GM23248 (cell line): ENCODE results near the gene SAMD13. TPM values are rescaled to one million over a fixed set of nuclear protein-coding genes. Genes with fewer than 3 reads are reported as not detected.

Source experiments
- DNase-seq: peaks from one replicate; pipeline ENCODE4 v3.0.0-alpha.2; 2015
- H2AFZ ChIP-seq: fragments of 200-600 bp; sonication (generic); 2 replicates; pipeline ENCODE4 v1.6.1; 2016; ENCODE audit warnings: antibody characterized with exemption
- H3F3A ChIP-seq: fragments of 200-600 bp; sonication (generic); 2 replicates; pipeline ENCODE4 v1.6.1; 2016; ENCODE audit warnings: mild to moderate bottlenecking, antibody characterized with exemption, mixed run types; ENCODE audit not compliant: insufficient read depth
- H3K27ac ChIP-seq: fragments of 200-600 bp; sonication (generic); 2 replicates; pipeline ENCODE4 v1.5.1; 2016; ENCODE audit warnings: mild to moderate bottlenecking
- H3K27me3 ChIP-seq: fragments of 200-600 bp; sonication (generic); replicated peaks from 2 replicates; pipeline ENCODE4 v1.6.1; 2016; ENCODE audit warnings: mild to moderate bottlenecking; ENCODE audit not compliant: insufficient read depth
- H3K36me3 ChIP-seq: fragments of 200-600 bp; sonication (generic); 2 replicates; pipeline ENCODE4 v1.6.1; 2016; ENCODE audit warnings: low read depth, mild to moderate bottlenecking
- H3K4me1 ChIP-seq: fragments of 200-600 bp; sonication (generic); 2 replicates; pipeline ENCODE4 v1.6.1; 2016; ENCODE audit warnings: mild to moderate bottlenecking; ENCODE audit not compliant: insufficient read depth
- H3K4me2 ChIP-seq: fragments of 200-600 bp; sonication (generic); one replicate; pipeline ENCODE4 v1.6.1; 2016; ENCODE audit warnings: mild to moderate bottlenecking; ENCODE audit not compliant: unreplicated experiment
- H3K4me3 ChIP-seq: fragments of 200-600 bp; sonication (generic); 2 replicates; pipeline ENCODE4 v1.5.1; 2016; ENCODE audit warnings: mild to moderate bottlenecking
- H3K79me2 ChIP-seq: fragments of 200-600 bp; sonication (generic); 2 replicates; pipeline ENCODE4 v1.6.1; 2016; ENCODE audit warnings: mild to moderate bottlenecking; ENCODE audit not compliant: insufficient read depth
- H3K9ac ChIP-seq: fragments of 200-600 bp; sonication (generic); 2 replicates; pipeline ENCODE4 v1.6.1; 2016; ENCODE audit warnings: mild to moderate bottlenecking
- H3K9me2 ChIP-seq: fragments of 200-600 bp; sonication (generic); 2 replicates; pipeline ENCODE4 v1.6.1; 2016; ENCODE audit warnings: mixed run types, mild to moderate bottlenecking, moderate library complexity; ENCODE audit not compliant: insufficient read depth
- H3K9me3 ChIP-seq: fragments of 200-600 bp; sonication (generic); one replicate; pipeline ENCODE4 v1.6.1; 2017; ENCODE audit warnings: low read depth
- H4K20me1 ChIP-seq: fragments of 200-600 bp; sonication (generic); 2 replicates; pipeline ENCODE4 v1.6.0; 2016; ENCODE audit not compliant: insufficient read depth
- EZH2 ChIP-seq: fragments of 200-600 bp; sonication (generic); IDR thresholded peaks from 2 replicates; pipeline ENCODE4 v1.6.1; 2018; ENCODE audit warnings: antibody characterized with exemption, mild to moderate bottlenecking; ENCODE audit not compliant: insufficient read depth, poor library complexity, severe bottlenecking
- EZH2phosphoT487 ChIP-seq: fragments of 200-600 bp; sonication (generic); IDR thresholded peaks from 2 replicates; pipeline ENCODE4 v1.6.1; 2018; ENCODE audit warnings: antibody characterized with exemption, moderate library complexity, mild to moderate bottlenecking, low read depth; ENCODE audit not compliant: insufficient read depth
- WGBS, 2 experiments: methylation state at CpG; one replicate each; pipeline ENCODE4 v1.1.6; 2015 to 2017; ENCODE audit warnings: low lambda C conversion rate in 2 of 2, low coverage in 1 of 2; ENCODE audit errors: missing lambda C conversion rate in 2 of 2; 5-methylcytosine and 5-hydroxymethylcytosine counted together
- in situ Hi-C: fragments of 300-500 bp; cut with MboI; formaldehyde crosslinking; loops from 2 replicates; pipeline ENCODE4 v1.15.0; 2020
- polyA plus RNA-seq: library from polyadenylated mRNA; unstranded; fragments of >200 nt; fragmentation: Nextera tagmentation; extraction: Ambion mirVana; gene quantifications from 2 replicates; pipeline ENCODE4 v1.2.1, GENCODE V29; 2016
- total RNA-seq: library from RNA; depleted of rRNA; stranded (reverse); fragments of >200 nt; shearing (Covaris generic); gene quantifications from 2 replicates; pipeline ENCODE4 v1.2.3, GENCODE V29; 2014

SAMD13 gene
- total and polyA plus RNA-seq, 2 experiments from 2014 or later = 0.65 to 0.78 TPM

- H3K9me3 ChIP-seq = no peaks in the 10 kb centered on the region
- 2 to 4% methylated on average over 46 to 50 of the region's 50 CpGs for WGBS, 2 experiments
- peak overlapping the region; percentile 89 for H3K4me3 ChIP-seq
- no peaks in the 10 kb centered on the region for H3K36me3 ChIP-seq
- peak overlapping the region; percentile 97 for H2AFZ ChIP-seq
- H3K9me2 ChIP-seq = no peaks in the 10 kb centered on the region
- no peaks in the 10 kb centered on the region for H3K79me2 ChIP-seq
- H3K9ac ChIP-seq = peak overlapping the region; percentile 77
- peaks cover 26% of the 10 kb centered on the region; the same call in 1 of the 2 replicates for H3F3A ChIP-seq
- TF ChIP-seq EZH2 = no peak
- no peaks in the 10 kb centered on the region for H3K27me3 ChIP-seq
- peak; percentile 57 for DNase-seq
- no peaks in the 10 kb centered on the region for H4K20me1 ChIP-seq
- in situ Hi-C loops = no loop called here
- peaks cover 34% of the 10 kb centered on the region for H3K4me1 ChIP-seq
- H3K27ac ChIP-seq = no peak overlapping the region
- peak overlapping the region; percentile 64 for H3K4me2 ChIP-seq
These were observed 2.6 kb upstream of the SAMD13 start for GRCh38 chr1:84298684-84299535.

- H3K27me3 ChIP-seq = no peaks in the 10 kb centered on the region
- peaks cover 26% of the 10 kb centered on the region; the same call in 1 of the 2 replicates for H3F3A ChIP-seq
- no peaks in the 10 kb centered on the region for H3K36me3 ChIP-seq
- peak; percentile 31 for DNase-seq
- no peaks in the 10 kb centered on the region for H3K79me2 ChIP-seq
- H3K9ac ChIP-seq = peak overlapping the region; percentile 77
- H3K27ac ChIP-seq = no peak overlapping the region
- peak overlapping the region; percentile 64 for H3K4me2 ChIP-seq
- no peaks in the 10 kb centered on the region for H3K9me3 ChIP-seq
- WGBS, 2 experiments = 3 to 5% methylated on average over 4 of the region's 4 CpGs
- H3K4me1 ChIP-seq = peaks cover 34% of the 10 kb centered on the region
- H2AFZ ChIP-seq = peak overlapping the region; percentile 97
- no peaks in the 10 kb centered on the region for H3K9me2 ChIP-seq
- TF ChIP-seq EZH2 (no peak), EZH2phosphoT487 (no peak)
- H4K20me1 ChIP-seq = no peaks in the 10 kb centered on the region
- peak overlapping the region; percentile 89 for H3K4me3 ChIP-seq
- in situ Hi-C loops = no loop called here
These were observed 1.9 kb upstream of the SAMD13 start for GRCh38 chr1:84299536-84300170.

GRCh38 chr1:84300501-84300900 lies 1.0 kb upstream of the SAMD13 start:
- H3K9me2 ChIP-seq = no peaks in the 10 kb centered on the region
- WGBS, 2 experiments = 95 to 97% methylated on average over 1 of the region's 1 CpG
- H4K20me1 ChIP-seq = no peaks in the 10 kb centered on the region
- peak overlapping the region; percentile 58; the same call in 1 of the 2 replicates for H3K9ac ChIP-seq
- peak overlapping the region; percentile 71 for H3K4me3 ChIP-seq
- TF ChIP-seq EZH2 (no peak), EZH2phosphoT487 (no peak)
- H3K4me1 ChIP-seq = peaks cover 34% of the 10 kb centered on the region
- peak overlapping the region; percentile 88 for H2AFZ ChIP-seq
- H3K27ac ChIP-seq = 0 out of 2 replicates have a peak overlapping the region, but pooled peaks have one; percentile 33
- in situ Hi-C loops = no loop called here
- H3F3A ChIP-seq = peaks cover 26% of the 10 kb centered on the region; the same call in 1 of the 2 replicates
- no peaks in the 10 kb centered on the region for H3K9me3 ChIP-seq
- no peaks in the 10 kb centered on the region for H3K79me2 ChIP-seq
- H3K36me3 ChIP-seq = no peaks in the 10 kb centered on the region
- peak overlapping the region; percentile 84 for H3K4me2 ChIP-seq
- H3K27me3 ChIP-seq = no peaks in the 10 kb centered on the region
- no peak for DNase-seq

- in situ Hi-C loops = no loop called here
- no peaks in the 10 kb centered on the region for H3K27me3 ChIP-seq
- H3F3A ChIP-seq = peaks cover 26% of the 10 kb centered on the region; the same call in 1 of the 2 replicates
- no peak overlapping the region for H3K27ac ChIP-seq
- H2AFZ ChIP-seq = peak overlapping the region; percentile 88
- H3K79me2 ChIP-seq = no peaks in the 10 kb centered on the region
- H3K36me3 ChIP-seq = no peaks in the 10 kb centered on the region
- H3K9me2 ChIP-seq = no peaks in the 10 kb centered on the region
- H3K9ac ChIP-seq = peak overlapping the region; percentile 58
- TF ChIP-seq EZH2 (no peak), EZH2phosphoT487 (no peak)
- no peaks in the 10 kb centered on the region for H3K9me3 ChIP-seq
- peak overlapping the region; percentile 71 for H3K4me3 ChIP-seq
- peak overlapping the region; percentile 84 for H3K4me2 ChIP-seq
- H4K20me1 ChIP-seq = no peaks in the 10 kb centered on the region
- H3K4me1 ChIP-seq = peaks cover 34% of the 10 kb centered on the region
- DNase-seq = peak; percentile 17
- 8% methylated on average over 6 of the region's 6 CpGs for WGBS, 2 experiments
These were observed 377 bp downstream of the SAMD13 start for GRCh38 chr1:84301785-84302385.
